GM18498 (cell line): Measurements from ENCODE around the gene CORT.
"Not testable (repeated sequence)": the region's sequence is repeated elsewhere in the genome, so short reads cannot be mapped to it uniquely, and the experiment has no call there.

Experiments
- ATAC-seq: cut with Tn5 transposase; IDR thresholded peaks from one replicate; pipeline ENCODE4 v1.9.1; 2021; ENCODE audit warnings: mild to moderate bottlenecking, moderate library complexity; ENCODE audit not compliant: unreplicated experiment

Gene CORT

GRCh38 chr1:10449751-10450150 lies at the start of gene CORT:
Gene CORT, plus strand, starts transcription at chr1:10450031. Its CDS starts 193 bp downstream, at chr1:10450224.
- ATAC-seq: no peak

- ATAC-seq: no peak
These were observed 48.5 kb upstream of the CORT start for GRCh38 chr1:10401281-10401680.

GRCh38 chr1:10402729-10403274 lies 47.0 kb upstream of the CORT start:
- ATAC-seq: no peak

GRCh38 chr1:10407201-10407600 lies 42.6 kb upstream of the CORT start:
- ATAC-seq: no peak

- no peak for ATAC-seq
These were observed 34.5 kb upstream of the CORT start for GRCh38 chr1:10415211-10415930.

GRCh38 chr1:10415967-10416366 lies 33.9 kb upstream of the CORT start:
- ATAC-seq: not testable (repeated sequence)

GRCh38 chr1:10418741-10419140 lies 31.1 kb upstream of the CORT start:
- ATAC-seq: not testable (repeated sequence)

GRCh38 chr1:10419351-10419750 lies 30.5 kb upstream of the CORT start:
- no peak for ATAC-seq

- ATAC-seq: no peak
These were observed 28.2 kb upstream of the CORT start for GRCh38 chr1:10421637-10422036.

GRCh38 chr1:10424034-10424433 lies 25.8 kb upstream of the CORT start:
- no peak for ATAC-seq

- ATAC-seq: no peak
These were observed 25.2 kb upstream of the CORT start for GRCh38 chr1:10424651-10425050.

- not testable (repeated sequence) for ATAC-seq
These were observed 23.9 kb upstream of the CORT start for GRCh38 chr1:10425826-10426534.

- ATAC-seq: not testable (repeated sequence)
These were observed 23.3 kb upstream of the CORT start for GRCh38 chr1:10426535-10426848.

GRCh38 chr1:10428984-10429383 lies 20.8 kb upstream of the CORT start:
- ATAC-seq: no peak

- ATAC-seq: peak; percentile 3
These were observed 20.0 kb upstream of the CORT start for GRCh38 chr1:10429868-10430215.

- peak; percentile 86 for ATAC-seq
These were observed 19.4 kb upstream of the CORT start, which contains the start of gene CENPS for GRCh38 chr1:10430216-10431069. Gene CENPS, plus strand, starts transcription at chr1:10430433. Its CDS starts 85 bp downstream, at chr1:10430518.

GRCh38 chr1:10431070-10431730 lies 18.6 kb upstream of the CORT start:
- no peak for ATAC-seq

GRCh38 chr1:10432910-10433700 lies 16.7 kb upstream of the CORT start:
- ATAC-seq: no peak

- ATAC-seq: no peak
These were observed 16.0 kb upstream of the CORT start for GRCh38 chr1:10433790-10434189.

- no peak for ATAC-seq
These were observed 15.2 kb upstream of the CORT start for GRCh38 chr1:10434590-10434989.
